K562 (cell line): Measurements from ENCODE around the gene METRN. TPM values are rescaled to one million over a fixed set of nuclear protein-coding genes. Genes with fewer than 3 reads are reported as not detected.

Experiments
- ATAC-seq: fragments of 200-7000 bp; cut with Tn5 transposase; 3 replicates; pipeline ENCODE4 v1.9.1; 2020; ENCODE audit warnings: moderate library complexity
- BruUV-seq: library from RNA; stranded (reverse); fragments of 400-500 nt; replicated peaks from 2 replicates; lab custom pipeline; 2021; lab: Mats Ljungman, UMichigan
- CTCF ChIA-PET: fragments of 300-600 bp; formaldehyde crosslinking; extraction: SDS; loops from one replicate; lab custom pipeline; 2021; ENCODE audit warnings: low intra/inter-chr PET ratio; lab: Yijun Ruan, JAX
- POLR2A ChIA-PET: fragments of 300-600, 350-650 bp; sonication (Branson Sonifier 250); formaldehyde crosslinking; extraction: SDS; loops from one replicate; lab custom pipeline; 2021; ENCODE audit warnings: antibody characterized with exemption, inconsistent platforms; lab: Yijun Ruan, JAX
- DNase-seq, 4 experiments: peaks; one replicate each; pipeline versions ENCODE4 v3.0.0 to v3.0.0-alpha.2; 2011 to 2018; ENCODE audit warnings: low spot score in 3 of 4, mixed read lengths in 3 of 4; ENCODE audit errors: extremely low read depth in 1 of 4
- FAIRE-seq: peaks from 2 replicates; lab custom pipeline; 2011; peaks lifted over from hg19 to GRCh38; lab: Jason Lieb, UNC
- H2AFZ ChIP-seq: 2 replicates; pipeline ENCODE4 v1.6.0; 2011; ENCODE audit warnings: low read depth, low read length, control low read depth, inconsistent platforms
- H3K27ac ChIP-seq: fragments of 200-600 bp; 3 replicates; pipeline ENCODE4 v1.8.0; 2011; ENCODE audit warnings: low read depth, mild to moderate bottlenecking, control low read depth, inconsistent platforms, low read length, moderate library complexity, mixed read lengths; ENCODE audit errors: extremely low read depth
- H3K27me3 ChIP-seq, 2 experiments: fragments of 300-600 bp in 1 of 2; 2 replicates in 1 of 2; 3 replicates in 1 of 2; pipeline versions ENCODE4 v1.6.0 to v1.8.0; 2011; ENCODE audit warnings: inconsistent platforms in 2 of 2, low read length in 2 of 2, mild to moderate bottlenecking in 1 of 2, mixed read lengths in 1 of 2, moderate library complexity in 1 of 2; ENCODE audit not compliant: control insufficient read depth in 2 of 2, insufficient read depth in 2 of 2
- H3K36me3 ChIP-seq: fragments of 300-600 bp; 3 replicates; pipeline ENCODE4 v1.8.0; 2011; ENCODE audit warnings: mild to moderate bottlenecking, low read length, inconsistent platforms; ENCODE audit not compliant: control insufficient read depth, insufficient read depth
- H3K4me1 ChIP-seq, 2 experiments: fragments of 200-600 bp in 1 of 2; replicated peaks in 1 of 2; 2 replicates in 1 of 2; 3 replicates in 1 of 2; pipeline versions ENCODE4 v1.5.1 to v1.8.0; 2011; ENCODE audit warnings: inconsistent platforms in 2 of 2, low read length in 2 of 2, mild to moderate bottlenecking in 1 of 2, mixed read lengths in 1 of 2, moderate library complexity in 1 of 2; ENCODE audit not compliant: control insufficient read depth in 2 of 2, insufficient read depth in 2 of 2
- H3K4me2 ChIP-seq: 2 replicates; pipeline ENCODE4 v1.6.1; 2011; ENCODE audit warnings: low read length, control low read depth, inconsistent platforms, mixed read lengths; ENCODE audit not compliant: insufficient read depth
- H3K4me3 ChIP-seq: fragments of 200-600 bp; sonication (generic), shearing (Covaris generic); 2 replicates; pipeline ENCODE4 v1.5.1; 2016; ENCODE audit warnings: control low read depth, inconsistent platforms
- H3K79me2 ChIP-seq: fragments of 200-600 bp; 3 replicates; pipeline ENCODE4 v1.8.0; 2011; ENCODE audit warnings: low read length, inconsistent platforms; ENCODE audit not compliant: control insufficient read depth, insufficient read depth
- H3K9ac ChIP-seq, 2 experiments: 2 replicates each; pipeline versions ENCODE4 v1.6.0 to v1.6.1; 2011; ENCODE audit warnings: low read depth in 2 of 2, low read length in 2 of 2, control low read depth in 1 of 2, inconsistent platforms in 1 of 2, mild to moderate bottlenecking in 1 of 2, mixed read lengths in 1 of 2; ENCODE audit not compliant: insufficient read depth in 1 of 2
- H3K9me1 ChIP-seq: one replicate; pipeline ENCODE4 v1.6.0; 2011; ENCODE audit warnings: inconsistent platforms, mild to moderate bottlenecking, low read length, moderate library complexity; ENCODE audit not compliant: control insufficient read depth, insufficient read depth
- H3K9me3 ChIP-seq: replicated peaks from 2 replicates; pipeline ENCODE4 v1.5.1; 2011; ENCODE audit warnings: low read depth, low read length, inconsistent platforms; ENCODE audit not compliant: control insufficient read depth, insufficient read depth
- H4K20me1 ChIP-seq: replicated peaks from 2 replicates; pipeline ENCODE4 v1.6.1; 2011; ENCODE audit warnings: low read length, inconsistent platforms, mixed read lengths; ENCODE audit not compliant: control insufficient read depth, insufficient read depth
- ETS1 ChIP-seq: conservative IDR thresholded peaks from 2 replicates; pipeline ENCODE4 v1.6.1; 2011; ENCODE audit warnings: low read depth, mild to moderate bottlenecking, low read length; ENCODE audit not compliant: control insufficient read depth
- GMEB1 ChIP-seq: fragments of 250-450 bp; sonication (Bioruptor Pico); IDR thresholded peaks from 2 replicates; pipeline ENCODE4 v1.4.0; 2020; ENCODE audit warnings: mild to moderate bottlenecking
- KAT8 ChIP-seq: fragments of 450-650 bp; IDR thresholded peaks from 2 replicates; pipeline ENCODE4 v1.6.1; 2016; ENCODE audit warnings: low read depth, mild to moderate bottlenecking
- L3MBTL2 ChIP-seq: fragments of 450-650 bp; IDR thresholded peaks from 2 replicates; pipeline ENCODE4 v1.6.1; 2016; ENCODE audit warnings: mild to moderate bottlenecking, moderate library complexity
- POLR2G ChIP-seq: fragments of 200-400 bp; formaldehyde crosslinking; IDR thresholded peaks from 2 replicates; pipeline ENCODE4 v1.6.1; 2017; ENCODE audit warnings: low read depth, mild to moderate bottlenecking, antibody characterized with exemption, low read length, moderate library complexity
- PTBP1 ChIP-seq: fragments of 200-400 bp; formaldehyde crosslinking; IDR thresholded peaks from 2 replicates; pipeline ENCODE4 v1.6.1; 2017; ENCODE audit warnings: low read depth, low read length
- RBFOX2 ChIP-seq: fragments of 200-400 bp; formaldehyde crosslinking; IDR thresholded peaks from 2 replicates; pipeline ENCODE4 v1.6.1; 2017; ENCODE audit warnings: low read depth, mild to moderate bottlenecking, low read length, moderate library complexity
- SLC30A9 ChIP-seq: fragments of 250-450 bp; sonication (Bioruptor Pico); IDR thresholded peaks from 2 replicates; pipeline ENCODE4 v1.8.0; 2022; ENCODE audit warnings: mild to moderate bottlenecking, moderate library complexity
- SNRNP70 ChIP-seq: fragments of 200-400 bp; formaldehyde crosslinking; optimal IDR thresholded peaks from 2 replicates; pipeline ENCODE3; 2017; ENCODE audit warnings: low read depth, low read length
- TEAD1 ChIP-seq, 2 experiments: fragments of 450-650 bp in 1 of 2; sonication (generic) in 1 of 2; formaldehyde crosslinking; IDR thresholded peaks; 2 replicates each; pipeline versions ENCODE4 v1.4.0 to v1.8.0; 2020 to 2022; ENCODE audit warnings: mild to moderate bottlenecking in 2 of 2, missing genetic modification reagents in 1 of 2
- TEAD4 ChIP-seq, 2 experiments: sonication (generic) in 1 of 2; formaldehyde crosslinking in 1 of 2; IDR thresholded peaks; 2 replicates each; pipeline versions ENCODE4 v1.6.1 to v1.8.0; 2012 to 2022; ENCODE audit warnings: borderline replicate concordance in 1 of 2, inconsistent platforms in 1 of 2, low read length in 1 of 2, mild to moderate bottlenecking in 1 of 2, missing genetic modification reagents in 1 of 2
- ZNF592 ChIP-seq: fragments of 450-650 bp; IDR thresholded peaks from 2 replicates; pipeline ENCODE4 v1.6.1; 2017; ENCODE audit warnings: antibody characterized with exemption, mild to moderate bottlenecking
- WGBS: fragments of 100-300 bp; shearing (Covaris generic); methylation state at CpG from one replicate; pipeline ENCODE4 v1.1.6; 2016; ENCODE audit warnings: low coverage, mixed read lengths; ENCODE audit not compliant: insufficient coverage; ENCODE audit errors: missing lambda C conversion rate; 5-methylcytosine and 5-hydroxymethylcytosine counted together
- in situ Hi-C: fragments of 300-500 bp; cut with MboI; formaldehyde crosslinking; loops from 4 replicates; pipeline ENCODE4 v1.15.0; 2018; ENCODE audit warnings: inconsistent platforms, mixed read lengths
- intact Hi-C: fragments of 100-400 bp; cut with micrococcal nuclease; formaldehyde crosslinking; loops from 2 replicates; pipeline ENCODE4 v1.14.2; 2022
- polyA plus RNA-seq, 8 experiments: library from polyadenylated mRNA; depleted of rRNA in 4 of 8; stranded (reverse) in 5 of 8; unstranded in 3 of 8; fragments of >200 nt; fragmentation: Nextera tagmentation in 2 of 8; fragmentation: Illumina TruSeq in 1 of 8; extraction: Ambion mirVana in 2 of 8; extraction: Trizol in 1 of 8; gene quantifications; 2 replicates each; pipeline versions ENCODE4 v1.2.1 to v1.2.3, GENCODE V29; 2011 to 2014; ENCODE audit warnings: inconsistent platforms in 1 of 8, missing spikeins in 1 of 8
- total RNA-seq, 7 experiments: library from RNA; depleted of rRNA in 6 of 7; stranded (reverse); fragments of >200 nt in 6 of 7; fragmentation: Illumina TruSeq in 2 of 7; extraction: Trizol in 2 of 7; gene quantifications; 2 replicates each; pipeline versions ENCODE4 v1.2.1 to v1.2.3, GENCODE V29; 2011 to 2021; ENCODE audit warnings: low replicate concordance in 1 of 7

METRN gene
- total and polyA plus RNA-seq, 9 of the 15 experiments (the other 6 are each of a cell fraction or from before 2014, with no cell fraction given), result 0.20 to 89.8 (median 15.4) TPM

- Histone ChIP-seq H3K9me3 (no peaks in the 10 kb centered on the region), H3K27me3 (no peaks in the 10 kb centered on the region), H3K4me3 (peak overlapping the region; percentile 80), H4K20me1 (no peaks in the 10 kb centered on the region; the same call in 1 of the 2 replicates), H3K79me2 (peaks cover 25% of the 10 kb centered on the region), H3K9me1 (no peaks in the 10 kb centered on the region), H3K9ac (peak overlapping the region; percentile 65 to 96), H3K27ac (peak overlapping the region; percentile 82), H3K4me2 (peak overlapping the region; percentile 97), H3K36me3 (peaks cover 46% of the 10 kb centered on the region; the same call in 2 of the 3 replicates), H2AFZ (no peak overlapping the region), H3K4me1 (peaks cover 10 to 93% of the 10 kb centered on the region in 2 experiments; a peak in 4 of 5 replicates)
- intact Hi-C loops, result loop anchor here (2.0 kb wide), 1 partner anchor 14 kb away; the partner anchor contains the start of gene METRN
- BruUV-seq, result TSS peak; percentile 54
- 32% methylated on average over 42 of the region's 55 CpGs for WGBS
- ATAC-seq (no peak), DNase-seq (peak in 3 of 4 experiments; percentile 42 to 52 (median 48)), FAIRE-seq (no peak)
- ChIA-PET CTCF (no interaction called here), POLR2A (interaction anchor here (0.5 to 2.0 kb wide), 6 partner anchors 9 to 81 kb away, joined by 3 to 16 read pairs (median 8); partner anchors contain the start of genes ANTKMT, CIAO3 and MSLN)
- in situ Hi-C loops, result no loop called here
- TF ChIP-seq TEAD1 (CRISPR knock-in tag; IDR thresholded peaks at IDR 0.05) (no peak), SLC30A9 (no peak), TEAD4 (IDR thresholded peaks at IDR 0.05; ENCODE audit: low read length) (no peak), TEAD4 (CRISPR knock-in tag; IDR thresholded peaks at IDR 0.05; ENCODE audit: borderline replicate concordance) (no peak), L3MBTL2 (no peak), RBFOX2 (peak; percentile 72), POLR2G (peak; percentile 78), KAT8 (no peak), SNRNP70 (peak; percentile 61), ETS1 (peak; percentile 14; the same call in 1 of the 2 replicates), PTBP1 (0 out of 2 replicates have a peak, but pooled peaks have one; percentile 50), ZNF592 (no peak), GMEB1 (CRISPR knock-in tag) (no peak)
Measured at GRCh38 chr16:728890-729744, 14.2 kb downstream of the METRN start.
